HG03097 (cell line): ENCODE data around the gene RPUSD4.
A peak's percentile ranks its signal among the peaks of the same experiment; 100 is the strongest.
"Not testable (repeated sequence)": the region's sequence is repeated elsewhere in the genome, so short reads cannot be mapped to it uniquely, and the experiment has no call there.

ENCODE experiments used
- ATAC-seq: cut with Tn5 transposase; IDR thresholded peaks from one replicate; pipeline ENCODE4 v1.9.1; 2021; ENCODE audit not compliant: unreplicated experiment, low FRiP score

Gene RPUSD4, protein sequence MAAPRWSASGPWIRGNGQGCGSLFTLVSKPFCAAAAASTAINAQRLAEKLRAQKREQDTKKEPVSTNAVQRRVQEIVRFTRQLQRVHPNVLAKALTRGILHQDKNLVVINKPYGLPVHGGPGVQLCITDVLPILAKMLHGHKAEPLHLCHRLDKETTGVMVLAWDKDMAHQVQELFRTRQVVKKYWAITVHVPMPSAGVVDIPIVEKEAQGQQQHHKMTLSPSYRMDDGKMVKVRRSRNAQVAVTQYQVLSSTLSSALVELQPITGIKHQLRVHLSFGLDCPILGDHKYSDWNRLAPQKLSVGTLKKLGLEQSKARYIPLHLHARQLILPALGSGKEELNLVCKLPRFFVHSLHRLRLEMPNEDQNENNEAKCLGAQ

DNA sequence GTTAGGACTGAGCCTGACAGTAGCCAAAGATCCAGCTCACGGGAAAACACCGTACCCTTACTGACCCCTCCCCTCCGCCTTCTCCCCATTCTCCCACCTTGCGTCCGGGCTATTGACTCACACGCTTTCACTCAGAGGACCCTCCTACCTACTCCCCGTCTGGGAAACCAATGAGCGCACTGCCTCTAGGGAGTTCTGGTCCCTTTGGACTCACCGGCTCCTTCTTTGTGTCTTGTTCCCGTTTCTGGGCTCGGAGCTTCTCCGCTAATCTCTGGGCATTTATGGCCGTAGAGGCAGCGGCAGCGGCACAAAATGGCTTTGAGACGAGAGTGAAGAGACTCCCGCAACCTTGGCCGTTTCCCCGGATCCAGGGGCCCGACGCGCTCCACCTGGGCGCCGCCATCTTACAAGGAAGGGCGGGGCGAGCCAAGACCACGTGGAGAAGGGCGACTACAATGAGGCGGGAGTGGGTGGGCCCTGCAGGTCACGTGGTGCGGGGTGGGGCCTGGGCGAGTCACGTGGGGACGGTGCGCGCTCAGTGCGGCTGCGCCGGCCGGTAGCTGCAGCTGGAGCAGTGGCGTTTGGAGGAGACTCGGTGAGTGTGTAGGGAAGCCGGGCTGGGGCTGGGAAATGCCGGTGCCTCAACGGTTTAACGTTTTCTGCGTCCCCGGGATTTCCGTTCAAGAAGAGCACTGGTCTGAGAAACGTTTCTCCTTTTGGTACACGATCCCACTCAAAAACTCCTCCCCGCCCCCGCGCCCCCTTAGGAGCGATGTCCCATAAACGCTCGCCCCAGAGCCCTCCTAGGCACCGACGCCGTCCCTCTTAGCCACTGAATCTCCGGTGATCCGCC, at the start of gene RPUSD4, which contains the start of gene FAM118B:
TSS of gene RPUSD4 (minus strand) at position 415 of the 853 bp plus-strand sequence. CDS start at position 403, 12 bp downstream.
TSS of gene FAM118B (plus strand) at position 547 of the 853 bp plus-strand sequence. CDS start 23,220 bp downstream, outside the sequence.
- ATAC-seq: peak; percentile 94

- ATAC-seq: no peak
Observed at GRCh38 chr11:126257764-126258163, 46.3 kb upstream of the RPUSD4 start.

DNA sequence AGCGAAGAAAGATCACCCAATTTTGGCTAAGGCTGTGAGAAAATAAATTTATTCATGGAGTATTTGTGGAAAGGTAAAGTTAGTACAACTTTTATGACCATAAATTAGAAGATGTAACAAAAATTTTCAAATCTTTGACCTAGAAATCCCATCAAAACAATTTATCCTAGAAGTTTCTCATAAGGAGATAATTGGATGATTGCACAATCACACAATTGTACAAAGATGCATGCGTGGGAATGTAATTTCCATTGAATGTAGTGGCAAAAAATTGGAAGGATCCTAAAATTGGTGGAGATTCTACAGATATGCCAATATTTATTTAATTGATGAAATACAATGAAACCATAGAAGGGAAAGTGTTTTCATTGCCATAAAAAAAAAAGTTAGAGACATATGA, 45.7 kb upstream of the RPUSD4 start:
- ATAC-seq: no peak

DNA sequence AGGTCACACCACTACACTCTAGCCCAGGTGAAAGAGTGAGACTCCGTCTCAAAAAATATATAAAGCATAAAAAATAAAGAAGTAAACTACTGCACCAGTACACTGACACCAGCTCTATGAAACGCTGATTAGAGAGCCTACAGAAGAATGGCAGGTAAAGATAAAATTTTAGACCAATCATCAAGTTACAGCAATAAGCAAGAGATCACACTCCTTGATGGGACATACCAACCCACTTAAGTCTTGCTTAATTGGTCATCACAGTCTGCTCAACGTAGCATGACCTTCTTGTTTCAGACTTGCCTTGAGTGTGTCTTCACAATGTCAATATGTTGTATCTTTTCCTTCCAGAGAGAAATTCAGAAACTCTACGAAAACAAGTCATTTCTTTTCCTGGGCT, 44.8 kb upstream of the RPUSD4 start:
- no peak for ATAC-seq

DNA sequence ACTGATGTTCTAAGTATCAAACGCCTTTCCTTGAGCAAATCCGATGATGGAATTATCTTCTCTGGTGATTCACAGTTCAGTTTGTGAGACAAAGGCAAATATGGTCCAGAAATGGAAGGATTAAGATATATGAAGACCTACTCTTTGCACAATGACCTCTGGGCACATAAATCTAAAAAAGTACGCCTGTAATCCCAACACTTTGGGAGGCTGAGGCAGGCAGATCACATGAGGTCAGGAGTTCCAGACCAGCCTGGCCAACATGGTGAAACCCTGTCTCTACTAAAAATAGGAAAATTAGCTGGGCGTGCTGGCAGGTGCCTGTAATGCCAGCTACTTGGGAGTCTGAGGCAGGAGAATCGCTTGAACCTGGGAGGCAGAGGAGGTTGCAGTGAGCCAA, 44.1 kb upstream of the RPUSD4 start:
- not testable (repeated sequence) for ATAC-seq

GRCh38 chr11:126254819-126255218, 43.4 kb upstream of the RPUSD4 start:
- no peak for ATAC-seq

GRCh38 chr11:126253265-126253664, 41.8 kb upstream of the RPUSD4 start:
- no peak for ATAC-seq

DNA sequence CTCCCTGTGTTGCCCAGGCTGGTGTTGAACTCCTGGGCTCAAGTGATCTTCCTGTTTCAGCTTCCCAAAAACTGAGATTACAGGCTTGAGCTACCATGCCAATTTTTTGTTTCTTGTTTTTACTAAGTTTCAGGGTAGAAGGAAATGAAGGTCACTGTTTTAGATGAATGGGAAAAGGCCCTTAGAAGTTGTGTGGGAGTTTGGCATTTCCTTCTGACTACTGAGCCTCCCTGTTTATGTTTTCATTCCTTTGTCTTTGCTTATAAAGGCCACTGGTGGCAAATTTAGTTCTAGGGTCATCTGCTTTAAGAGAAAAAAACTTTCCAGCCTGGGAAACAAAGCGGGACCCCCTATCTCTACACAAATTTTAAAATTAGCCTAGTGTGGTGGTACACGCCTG, 35.2 kb upstream of the RPUSD4 start:
- ATAC-seq: no peak

GRCh38 chr11:126233391-126233790, 21.9 kb upstream of the RPUSD4 start:
- no peak for ATAC-seq

- ATAC-seq: no peak
Observed at GRCh38 chr11:126232683-126233082, 21.2 kb upstream of the RPUSD4 start.

DNA sequence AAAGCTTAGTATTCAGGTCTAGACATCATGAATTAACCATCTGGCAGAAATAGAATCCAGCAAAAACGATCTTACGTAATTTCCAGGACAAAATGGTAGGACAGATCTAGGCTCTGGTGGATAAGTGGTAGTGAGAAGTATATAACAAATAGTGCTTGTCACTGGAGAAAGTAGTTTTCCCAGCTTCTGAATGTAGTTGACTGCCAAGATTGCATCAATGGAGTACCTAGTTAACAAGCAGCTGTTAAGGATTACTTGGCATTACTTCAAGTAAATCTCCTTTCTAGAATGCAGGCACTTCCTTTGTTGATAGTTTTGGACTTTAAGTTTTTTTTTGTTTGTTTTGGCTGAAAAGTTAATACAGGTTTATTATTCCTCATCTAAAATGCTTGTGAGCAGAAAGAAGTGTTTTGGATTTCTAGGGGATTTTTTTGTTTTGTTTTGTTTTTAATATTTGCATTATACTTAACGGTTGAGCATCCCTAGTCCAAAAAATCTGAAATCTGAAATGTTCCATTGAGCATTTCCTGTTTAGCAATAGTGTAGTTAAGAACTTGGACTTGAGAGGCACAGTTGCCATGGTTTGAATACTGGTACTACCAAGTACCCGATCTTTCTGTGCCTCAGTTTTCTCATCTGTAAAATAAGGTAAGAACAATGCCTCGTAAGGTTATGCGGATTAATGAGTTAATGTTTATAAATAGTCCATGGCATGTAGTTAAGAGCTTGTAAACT, 20.4 kb upstream of the RPUSD4 start:
- ATAC-seq: no peak

DNA sequence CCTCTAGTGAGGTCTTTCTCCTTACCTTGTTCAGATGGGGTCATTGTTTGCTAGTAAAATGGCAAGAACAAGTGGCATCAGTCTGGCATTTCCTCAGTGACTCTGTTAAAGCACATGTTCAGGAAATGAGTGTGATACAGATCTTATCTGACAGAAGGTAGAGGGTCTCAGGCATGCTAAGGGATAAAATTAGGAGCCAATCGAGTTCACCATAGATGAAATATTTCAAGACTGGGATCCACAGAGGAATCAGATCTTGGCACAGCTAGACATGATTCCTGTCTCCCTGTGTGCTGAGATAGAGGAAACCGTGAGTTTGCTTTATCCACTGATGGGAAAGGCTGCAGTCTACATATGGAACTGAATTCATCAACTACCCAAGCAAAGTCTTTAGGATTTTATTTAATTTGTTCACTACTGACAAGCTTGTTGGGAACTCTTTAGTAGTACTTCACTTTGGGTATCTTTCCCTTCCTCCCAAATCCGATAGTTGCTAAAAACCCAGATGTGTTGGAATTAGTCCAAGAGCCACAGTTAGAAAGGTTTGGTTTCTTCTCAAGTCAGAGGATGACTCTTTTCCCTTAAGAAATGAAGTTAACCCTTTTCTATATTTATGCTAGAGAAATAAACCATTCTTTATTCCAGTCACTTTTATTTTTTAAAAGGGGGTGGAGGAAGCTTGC, 18.5 kb upstream of the RPUSD4 start:
- ATAC-seq: no peak

DNA sequence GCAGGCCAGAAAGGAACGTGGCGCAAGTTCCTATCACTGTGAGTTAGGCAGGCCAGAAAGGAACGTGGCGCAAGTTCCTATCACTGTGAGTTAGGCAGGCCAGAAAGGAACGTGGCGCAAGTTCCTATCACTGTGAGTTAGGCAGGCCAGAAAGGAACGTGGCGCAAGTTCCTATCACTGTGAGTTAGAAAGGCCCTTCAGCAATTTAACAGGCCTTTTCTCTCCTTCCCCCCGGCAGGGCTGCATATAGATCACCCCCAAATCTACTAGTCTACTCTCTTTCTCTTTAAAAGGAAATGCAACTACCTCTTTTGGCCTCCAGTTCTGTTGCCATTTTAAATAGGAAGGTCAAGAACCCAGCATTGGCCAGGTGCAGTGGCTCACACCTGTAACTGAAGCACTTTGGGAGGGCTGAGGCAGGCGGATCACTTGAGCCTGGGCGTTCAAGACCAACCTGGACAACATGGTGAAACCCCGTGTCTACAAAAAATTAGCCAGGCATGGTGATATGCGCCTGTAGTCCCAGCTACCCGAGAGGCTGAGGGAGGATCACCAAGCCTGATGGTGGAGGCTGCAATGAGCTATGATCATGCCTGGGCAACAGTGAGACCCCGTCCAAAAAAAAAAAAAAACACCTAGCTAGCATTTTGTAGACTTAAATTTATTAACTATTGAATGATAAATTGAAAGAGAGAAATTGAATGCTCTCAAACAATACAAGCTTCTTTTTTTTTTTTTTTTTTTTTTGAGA, 15.1 kb upstream of the RPUSD4 start:
- ATAC-seq: no peak

- ATAC-seq: no peak
Observed at GRCh38 chr11:126225295-126225665, 13.8 kb upstream of the RPUSD4 start.

DNA sequence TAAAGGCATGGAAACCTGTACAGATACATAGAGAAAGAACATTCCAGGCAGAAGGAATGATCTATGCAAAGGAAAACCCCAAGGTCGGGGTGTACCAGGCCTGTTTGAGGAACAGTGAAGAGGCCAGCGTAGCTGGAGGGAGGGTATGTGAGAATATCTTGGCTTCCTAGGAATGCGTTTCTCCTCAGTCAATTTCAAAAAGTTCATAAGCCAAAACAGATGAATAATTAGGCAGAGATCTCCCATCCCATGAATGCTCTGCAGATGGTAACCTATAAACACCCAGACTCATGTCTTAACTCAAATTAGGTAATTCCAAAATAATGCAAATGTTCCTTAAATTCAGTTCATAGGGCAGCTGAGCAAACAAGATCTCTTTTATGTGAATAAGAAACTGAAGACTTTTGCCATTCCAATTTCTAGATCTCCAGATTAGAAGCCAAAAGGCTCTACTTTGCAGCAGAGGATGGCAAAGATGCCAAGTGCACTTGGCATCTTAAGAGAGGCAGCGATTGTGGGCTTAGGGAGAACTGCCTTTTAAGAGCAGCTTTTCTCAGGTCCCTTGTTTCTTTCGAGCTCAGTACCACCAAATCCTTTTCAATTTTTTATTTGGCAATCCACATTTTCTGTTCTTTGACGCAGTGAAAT, 13.3 kb upstream of the RPUSD4 start:
- ATAC-seq: no peak

DNA sequence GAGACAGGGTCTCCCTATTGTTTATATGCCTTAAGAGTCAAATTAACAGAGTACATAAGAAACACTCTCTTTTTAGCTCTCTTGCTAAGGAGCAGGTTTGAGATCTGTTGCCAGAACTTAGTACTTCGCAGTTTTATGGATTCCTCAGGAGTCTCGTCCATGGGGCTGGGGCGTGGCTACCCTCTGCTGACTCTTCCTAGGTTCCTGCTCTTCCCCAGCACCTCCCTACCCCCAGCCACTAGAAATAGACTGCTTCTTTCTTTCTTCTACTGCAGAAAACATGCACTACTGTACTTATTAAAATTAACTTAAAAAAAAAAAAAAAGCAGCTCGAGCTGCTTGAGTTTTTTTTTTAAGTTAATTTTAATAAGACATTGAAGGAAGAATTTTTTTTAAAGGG, 8.1 kb upstream of the RPUSD4 start:
- no peak for ATAC-seq

- no peak for ATAC-seq
Observed at GRCh38 chr11:126217491-126217890, 6.0 kb upstream of the RPUSD4 start.

DNA sequence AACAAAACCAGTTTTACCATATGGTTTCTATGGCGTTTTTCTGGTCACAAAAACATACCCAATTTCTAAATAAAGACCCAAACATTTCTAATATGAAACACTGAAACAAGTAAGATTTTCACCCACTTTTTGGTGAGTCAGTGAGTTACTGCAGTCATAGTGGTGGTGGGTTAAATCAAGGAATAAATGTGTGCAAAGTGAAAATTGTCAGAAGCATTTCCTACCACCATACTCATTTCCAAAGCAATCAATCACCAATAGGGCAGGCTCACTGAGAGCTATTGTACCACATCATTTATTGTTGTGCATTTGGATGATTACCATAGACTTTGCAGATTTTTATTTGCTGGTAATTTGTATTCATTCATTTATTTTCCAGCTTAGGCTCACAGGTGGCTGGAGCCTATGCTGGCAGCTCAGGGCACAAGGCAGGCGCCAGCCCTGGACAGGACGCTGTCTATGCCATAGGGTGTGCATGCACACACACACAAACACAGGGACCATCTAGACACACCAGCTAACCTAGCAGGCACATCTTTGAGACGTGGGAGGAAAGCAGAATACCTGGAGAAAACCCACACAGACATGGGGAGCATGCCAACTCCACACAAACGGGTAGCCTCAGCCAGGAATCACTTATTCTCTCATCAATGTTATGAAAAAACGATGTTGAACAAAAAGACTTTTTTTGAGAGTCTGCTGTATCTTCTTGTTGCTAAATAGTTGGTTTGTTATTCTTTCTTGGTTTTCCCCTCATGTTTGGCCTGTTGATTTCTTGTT, 5.3 kb upstream of the RPUSD4 start:
- ATAC-seq: no peak
